ENCODE measurements around the gene M1AP.
A peak's percentile ranks its signal among the peaks of the same experiment; 100 is the strongest.
"Not testable (repeated sequence)": the region's sequence is repeated elsewhere in the genome, so short reads cannot be mapped to it uniquely, and the experiment has no call there.

Gene M1AP

GRCh38 chr2:74646834-74647482 is 1.2 kb downstream of the M1AP start:
- no peak for DNase-seq

GRCh38 chr2:74646201-74646600 is 1.9 kb downstream of the M1AP start:
- DNase-seq = no peak

- DNase-seq = no peak
Measured at GRCh38 chr2:74645344-74645743, 2.8 kb downstream of the M1AP start.

GRCh38 chr2:74639550-74639949 is 8.6 kb downstream of the M1AP start:
- no peak for DNase-seq

- no peak for DNase-seq
Measured at GRCh38 chr2:74632939-74633312, 15.2 kb downstream of the M1AP start.

GRCh38 chr2:74632209-74632938 is 15.8 kb downstream of the M1AP start:
- DNase-seq = peak; percentile 95

- not testable (repeated sequence) for DNase-seq
Measured at GRCh38 chr2:74630454-74630853, 17.7 kb downstream of the M1AP start.

- DNase-seq = no peak
Measured at GRCh38 chr2:74628538-74629105, 19.5 kb downstream of the M1AP start.

- no peak for DNase-seq
Measured at GRCh38 chr2:74625658-74626425, 22.3 kb downstream of the M1AP start.

GRCh38 chr2:74620671-74621070 is 27.5 kb downstream of the M1AP start:
- DNase-seq = no peak

- no peak for DNase-seq
Measured at GRCh38 chr2:74619651-74620297, 28.4 kb downstream of the M1AP start.

GRCh38 chr2:74618410-74619083 is 29.6 kb downstream of the M1AP start:
- peak; percentile 70 for DNase-seq

- no peak for DNase-seq
Measured at GRCh38 chr2:74617122-74617521, 31.0 kb downstream of the M1AP start.

GRCh38 chr2:74606927-74607326 is 41.2 kb downstream of the M1AP start:
- no peak for DNase-seq

GRCh38 chr2:74603282-74604000 is 44.7 kb downstream of the M1AP start:
- DNase-seq = no peak

GRCh38 chr2:74602586-74603281 is 45.4 kb downstream of the M1AP start:
- DNase-seq = no peak

- no peak for DNase-seq
Measured at GRCh38 chr2:74599676-74600075, 48.5 kb downstream of the M1AP start.

GRCh38 chr2:74597410-74597809 is 50.7 kb downstream of the M1AP start:
- peak; percentile 97 for DNase-seq

- DNase-seq = no peak
Measured at GRCh38 chr2:74596584-74596983, 51.5 kb downstream of the M1AP start.

- no peak for DNase-seq
Measured at GRCh38 chr2:74593826-74594772, 54.0 kb downstream of the M1AP start.

Measured in NCI-H524 treated with DMSO at 0.1 percent for 48 hours (cell line).